ENCODE results near the gene SRSF3. TPM values are rescaled to one million over a fixed set of nuclear protein-coding genes. Genes with fewer than 3 reads are reported as not detected.

The SRSF3 gene
- total and polyA plus RNA-seq, 9 of the 15 experiments (the other 6 are each of a cell fraction or from before 2014, with no cell fraction given), result 337 to 1,200 (median 518) TPM

DNA sequence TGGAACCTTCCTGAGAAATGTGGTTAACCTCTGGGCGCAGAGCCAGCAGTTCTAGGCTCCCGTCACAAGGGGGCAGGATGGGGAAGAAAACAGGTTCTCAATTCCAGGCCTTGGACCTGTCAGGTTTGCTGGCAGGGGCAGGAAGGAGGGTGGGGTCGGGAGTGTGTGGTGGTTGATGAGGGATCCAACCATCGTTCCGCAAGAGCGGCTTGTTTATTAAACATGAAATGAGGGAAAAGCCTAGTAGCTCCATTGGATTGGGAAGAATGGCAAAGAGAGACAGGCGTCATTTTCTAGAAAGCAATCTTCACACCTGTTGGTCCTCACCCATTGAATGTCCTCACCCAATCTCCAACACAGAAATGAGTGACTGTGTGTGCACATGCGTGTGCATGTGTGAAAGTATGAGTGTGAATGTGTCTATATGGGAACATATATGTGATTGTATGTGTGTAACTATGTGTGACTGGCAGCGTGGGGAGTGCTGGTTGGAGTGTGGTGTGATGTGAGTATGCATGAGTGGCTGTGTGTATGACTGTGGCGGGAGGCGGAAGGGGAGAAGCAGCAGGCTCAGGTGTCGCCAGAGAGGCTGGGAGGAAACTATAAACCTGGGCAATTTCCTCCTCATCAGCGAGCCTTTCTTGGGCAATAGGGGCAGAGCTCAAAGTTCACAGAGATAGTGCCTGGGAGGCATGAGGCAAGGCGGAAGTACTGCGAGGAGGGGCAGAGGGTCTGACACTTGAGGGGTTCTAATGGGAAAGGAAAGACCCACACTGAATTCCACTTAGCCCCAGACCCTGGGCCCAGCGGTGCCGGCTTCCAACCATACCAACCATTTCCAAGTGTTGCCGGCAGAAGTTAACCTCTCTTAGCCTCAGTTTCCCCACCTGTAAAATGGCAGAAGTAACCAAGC is 29.6 kb downstream of the SRSF3 start (continued):
- TF ChIP-seq DDX20 (tag; IDR thresholded peaks at IDR 0.05; ENCODE audit: low read depth), result no peak
- no peak for TF ChIP-seq RBM14 (IDR thresholded peaks at IDR 0.05; ENCODE audit: borderline replicate concordance, insufficient read depth, low read depth, low read length)
- TF ChIP-seq OTX1 (CRISPR knock-in tag; IDR thresholded peaks at IDR 0.05), result no peak
- TF ChIP-seq DACH1 (IDR thresholded peaks at IDR 0.05; ENCODE audit: partially characterized antibody), result no peak
- TF ChIP-seq CTBP1 (IDR thresholded peaks at IDR 0.05; ENCODE audit: borderline replicate concordance), result peak; percentile 65; the same call in 1 of the 2 replicates
- TF ChIP-seq TEAD4 (IDR thresholded peaks at IDR 0.05; ENCODE audit: low read length), result peak; percentile 28; the same call in 1 of the 2 replicates
- TF ChIP-seq TEAD4 (CRISPR knock-in tag; IDR thresholded peaks at IDR 0.05; ENCODE audit: borderline replicate concordance), result no peak
- no peak for TF ChIP-seq CSDE1 (IDR thresholded peaks at IDR 0.05)
- TF ChIP-seq ZNF277 (CRISPR knock-in tag; IDR thresholded peaks at IDR 0.05; ENCODE audit: borderline replicate concordance), result no peak
- TF ChIP-seq U2AF2 (optimal IDR thresholded peaks at IDR 0.05; ENCODE audit: low read depth, low read length), result no peak
- TF ChIP-seq NR2F6 (CRISPR knock-in tag; IDR thresholded peaks at IDR 0.05), result no peak
- no peak for TF ChIP-seq SREBF2 (CRISPR knock-in tag; IDR thresholded peaks at IDR 0.05)
- peak; percentile 55 for TF ChIP-seq ESRRA (IDR thresholded peaks at IDR 0.05; ENCODE audit: borderline replicate concordance, low read depth)
- no peak for TF ChIP-seq MAFK (IDR thresholded peaks at IDR 0.05; ENCODE audit: low read length)
- peak; percentile 57; the same call in 1 of the 2 replicates for TF ChIP-seq E2F5 (CRISPR knock-in tag; IDR thresholded peaks at IDR 0.05)
- TF ChIP-seq NR4A1 (CRISPR knock-in tag; IDR thresholded peaks at IDR 0.05), result no peak
- TF ChIP-seq NR4A1 (tag; IDR thresholded peaks at IDR 0.05), result no peak
- peak; percentile 73 for TF ChIP-seq JUND (IDR thresholded peaks at IDR 0.05; ENCODE audit: borderline replicate concordance, low read depth, low read length)
- TF ChIP-seq JUND (tag; IDR thresholded peaks at IDR 0.05; ENCODE audit: borderline replicate concordance, low read depth, low read length), result peak; percentile 13; the same call in 1 of the 3 replicates
- no peak for TF ChIP-seq ZNF197 (CRISPR knock-in tag; IDR thresholded peaks at IDR 0.05; ENCODE audit: low read depth)
- TF ChIP-seq PKNOX1 (IDR thresholded peaks at IDR 0.05), result peak; percentile 32; the same call in 1 of the 2 replicates
- TF ChIP-seq SLC30A9 (CRISPR knock-in tag; IDR thresholded peaks at IDR 0.05), result no peak
- TF ChIP-seq POLR2H (tag; IDR thresholded peaks at IDR 0.05; ENCODE audit: low read depth), result no peak
- TF ChIP-seq PCBP2 (IDR thresholded peaks at IDR 0.05; ENCODE audit: low read depth, low read length, poor library complexity, severe bottlenecking), result no peak
